Thyroid gland (tissue), 4 donors: ENCODE measurements around the gene TRIOBP. TPM values are rescaled to one million over a fixed set of nuclear protein-coding genes. Genes with fewer than 3 reads are reported as not detected.

Source experiments
- DNase-seq, 2 donors: peaks; one replicate each; pipeline ENCODE4 v3.0.0-alpha.2; 2019
- H3K27ac ChIP-seq, 3 donors: fragments of 200-600 bp; sonication (generic); 1 replicate in 2 of 3; 2 replicates in 1 of 3; pipeline ENCODE4 v1.5.1; 2016 to 2019; ENCODE audit warnings: mild to moderate bottlenecking in 1 of 3, moderate library complexity in 1 of 3
- H3K27me3 ChIP-seq: fragments of 200-600 bp; sonication (generic); one replicate; pipeline ENCODE4 v1.5.1; 2019
- H3K36me3 ChIP-seq, 2 donors: fragments of 200-600 bp; sonication (generic); one replicate each; pipeline ENCODE4 v1.5.1; 2016 to 2019
- H3K4me1 ChIP-seq, 2 donors: fragments of 200-600 bp; sonication (generic); one replicate each; pipeline ENCODE4 v1.5.1; 2017 to 2019
- H3K4me3 ChIP-seq, 3 donors: fragments of 200-600 bp; sonication (generic); replicated peaks in 1 of 3; 1 replicate in 2 of 3; 2 replicates in 1 of 3; pipeline ENCODE4 v1.5.1; 2016; ENCODE audit warnings: mild to moderate bottlenecking in 1 of 3
- H3K9me3 ChIP-seq: fragments of 200-600 bp; sonication (generic); one replicate; pipeline ENCODE4 v1.5.1; 2017
- CTCF ChIP-seq, 6 experiments: fragments of 200-600 bp in 3 of 6; fragments of 450-650 bp in 3 of 6; sonication (generic) in 3 of 6; IDR thresholded peaks; one replicate each; pipeline ENCODE4 v1.5.1; 2016 to 2019; ENCODE audit warnings: antibody characterized with exemption in 6 of 6, mild to moderate bottlenecking in 2 of 6, inconsistent platforms in 1 of 6, moderate library complexity in 1 of 6
- POLR2A ChIP-seq, 2 donors: fragments of 450-650 bp; IDR thresholded peaks; one replicate each; pipeline ENCODE4 v1.6.1; 2017; ENCODE audit warnings: antibody characterized with exemption in 2 of 2, mild to moderate bottlenecking in 2 of 2, moderate library complexity in 1 of 2
- WGBS, 2 donors: methylation state at CpG; one replicate each; pipeline ENCODE4 v1.1.5; 2017; 5-methylcytosine and 5-hydroxymethylcytosine counted together
- intact Hi-C: fragments of 100-400 bp; cut with DNase I; formaldehyde crosslinking; loops from one replicate; pipeline ENCODE4 v1.15.1; 2023
- total RNA-seq, 4 donors: library from RNA; depleted of rRNA; stranded (reverse); fragments of >200 nt; gene quantifications; one replicate each; pipeline ENCODE4 v1.2.3, GENCODE V29; 2016

TRIOBP gene
- total RNA-seq, 4 donors from 2014 or later, result 120 to 150 (median 140) TPM

GRCh38 chr22:37765953-37766576 is 69.2 kb downstream of the TRIOBP start:
- WGBS, 2 donors, result 89 to 100% methylated on average over 2 to 8 of the region's 8 CpGs
- no peak overlapping the region for H3K27ac ChIP-seq

GRCh38 chr22:37768273-37768672 is 71.4 kb downstream of the TRIOBP start:
- Histone ChIP-seq H3K9me3 (no peaks in the 10 kb centered on the region), H3K4me3 (no peak overlapping the region), H3K27me3 (no peaks in the 10 kb centered on the region), H3K27ac (no peak overlapping the region), H3K36me3 (peaks cover 40 to 59% of the 10 kb centered on the region in 2 donors), H3K4me1 (no peaks in the 10 kb centered on the region)
- DNase-seq, result no peak
- 91 to 95% methylated on average over 3 of the region's 3 CpGs for WGBS, 2 donors
- TF ChIP-seq POLR2A (IDR thresholded peaks at IDR 0.05), result no peak
- TF ChIP-seq CTCF (IDR thresholded peaks at IDR 0.05), result peak in 1 of 6 experiments; percentile 10
- intact Hi-C loops, result no loop called here

More at GRCh38 chr22:37765953-37766576, 69.2 kb downstream of the TRIOBP start:
- no peak for TF ChIP-seq CTCF (IDR thresholded peaks at IDR 0.05)
- no peak for TF ChIP-seq POLR2A (IDR thresholded peaks at IDR 0.05)
- DNase-seq, result no peak
- H3K4me3 ChIP-seq, result no peak overlapping the region
- no peaks in the 10 kb centered on the region for H3K4me1 ChIP-seq
- H3K27me3 ChIP-seq, result no peaks in the 10 kb centered on the region
- intact Hi-C loops, result no loop called here
- no peaks in the 10 kb centered on the region for H3K9me3 ChIP-seq
- peaks cover 24 to 44% of the 10 kb centered on the region in 2 donors for H3K36me3 ChIP-seq

GRCh38 chr22:37769056-37769455 is 72.2 kb downstream of the TRIOBP start:
- H3K9me3 ChIP-seq, result no peaks in the 10 kb centered on the region
- DNase-seq, result no peak
- H3K27ac ChIP-seq, result no peak overlapping the region
- H3K4me1 ChIP-seq, result no peaks in the 10 kb centered on the region
- 97% methylated on average over 18 of the region's 24 CpGs; no CpG with 5 or more reads in 1 of the 2 donors for WGBS, 2 donors
- H3K36me3 ChIP-seq, result peaks cover 40 to 57% of the 10 kb centered on the region in 2 donors
- no peak for TF ChIP-seq CTCF (IDR thresholded peaks at IDR 0.05)
- no peak for TF ChIP-seq POLR2A (IDR thresholded peaks at IDR 0.05)
- no peak overlapping the region for H3K4me3 ChIP-seq
- intact Hi-C loops, result no loop called here
- no peaks in the 10 kb centered on the region for H3K27me3 ChIP-seq

- H3K9me3 ChIP-seq, result no peaks in the 10 kb centered on the region
- no peak overlapping the region for H3K27ac ChIP-seq
- no peaks in the 10 kb centered on the region for H3K27me3 ChIP-seq
- 52 to 61% methylated on average over 3 to 4 of the region's 4 CpGs for WGBS, 2 donors
- H3K4me3 ChIP-seq, result no peak overlapping the region
- H3K4me1 ChIP-seq, result peaks cover under 1 to 1% of the 10 kb centered on the region in 2 donors
- intact Hi-C loops, result no loop called here
- H3K36me3 ChIP-seq, result peaks cover 40 to 50% of the 10 kb centered on the region in 2 donors
- no peak for DNase-seq
- TF ChIP-seq CTCF (IDR thresholded peaks at IDR 0.05), result no peak
- TF ChIP-seq POLR2A (IDR thresholded peaks at IDR 0.05), result no peak
Measured at GRCh38 chr22:37771081-37771480, 74.2 kb downstream of the TRIOBP start.

- 91 to 94% methylated on average over 15 to 16 of the region's 17 CpGs for WGBS, 2 donors
- no peaks in the 10 kb centered on the region for H3K27me3 ChIP-seq
- no peak for TF ChIP-seq POLR2A (IDR thresholded peaks at IDR 0.05)
- TF ChIP-seq CTCF (IDR thresholded peaks at IDR 0.05), result no peak
- H3K4me1 ChIP-seq, result peaks cover 9% of the 10 kb centered on the region in 2 donors
- H3K9me3 ChIP-seq, result no peaks in the 10 kb centered on the region
- intact Hi-C loops, result no loop called here
- DNase-seq, result no peak
- H3K36me3 ChIP-seq, result peaks cover 40 to 49% of the 10 kb centered on the region in 2 donors
- H3K4me3 ChIP-seq, result no peak overlapping the region
- H3K27ac ChIP-seq, result no peak overlapping the region
Measured at GRCh38 chr22:37771702-37772427, 75.0 kb downstream of the TRIOBP start.
